ENCODE measurements around the gene RRAS. TPM values are rescaled to one million over a fixed set of nuclear protein-coding genes. Genes with fewer than 3 reads are reported as not detected.

The RRAS gene
- total and polyA plus RNA-seq, 2 donors = 11.8 to 279 TPM

DNA sequence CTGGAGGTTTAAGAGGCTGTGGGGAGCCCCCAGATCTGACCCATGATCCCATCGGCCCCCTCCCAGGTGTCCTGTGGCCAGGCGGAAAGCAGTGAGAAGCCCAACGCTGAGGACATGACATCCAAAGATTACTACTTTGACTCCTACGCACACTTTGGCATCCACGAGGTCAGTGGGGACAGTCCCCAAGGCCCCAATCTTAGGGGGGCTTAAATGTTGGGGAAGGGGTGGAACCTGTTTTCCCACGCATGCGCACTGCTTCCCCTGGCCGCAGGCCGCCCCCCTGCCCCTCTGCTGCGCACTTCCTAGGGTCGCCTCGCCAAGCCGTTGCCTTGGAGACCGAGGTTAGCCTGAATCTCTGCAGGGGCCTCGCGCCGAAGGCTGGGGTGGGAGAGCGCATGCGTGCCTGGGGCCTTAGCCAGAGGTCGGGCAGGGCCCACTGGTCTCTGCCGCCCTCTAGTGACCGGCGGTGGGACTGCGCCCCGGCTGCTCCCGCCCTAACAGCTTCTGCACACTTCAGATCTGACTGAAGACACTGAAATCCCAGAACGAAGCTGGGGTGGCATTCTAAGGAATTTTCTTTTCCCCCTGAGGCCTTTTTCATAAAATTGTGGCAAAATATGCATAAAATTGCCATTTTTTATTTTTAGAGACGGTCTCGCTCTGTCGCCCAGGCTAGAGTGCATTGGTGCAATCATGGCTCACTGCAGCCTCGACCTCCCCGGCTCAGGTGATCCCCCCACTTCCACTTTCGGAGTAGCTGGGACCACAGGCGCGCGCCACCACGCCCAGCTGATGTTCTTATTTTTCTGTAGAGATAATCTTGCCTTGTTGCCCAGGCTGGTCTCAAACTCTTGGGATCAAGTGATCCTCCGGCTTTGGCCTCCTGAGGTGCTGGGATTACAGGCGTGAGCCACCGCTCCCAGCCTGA, 40.7 kb upstream of the RRAS start:
- H3K4me3 ChIP-seq (ENCODE audit: low read depth, low read length) = no peak overlapping the region
- no peaks in the 10 kb centered on the region for H3K4me1 ChIP-seq (ENCODE audit: insufficient read depth)
- peaks cover 3% of the 10 kb centered on the region for H3K36me3 ChIP-seq (ENCODE audit: insufficient read depth)
- H3K27ac ChIP-seq (ENCODE audit: low read depth) = no peak overlapping the region
- 31% methylated on average over 40 of the region's 40 CpGs for WGBS
- DNase-seq (ENCODE audit: extremely low spot score) = peak; percentile 74

DNA sequence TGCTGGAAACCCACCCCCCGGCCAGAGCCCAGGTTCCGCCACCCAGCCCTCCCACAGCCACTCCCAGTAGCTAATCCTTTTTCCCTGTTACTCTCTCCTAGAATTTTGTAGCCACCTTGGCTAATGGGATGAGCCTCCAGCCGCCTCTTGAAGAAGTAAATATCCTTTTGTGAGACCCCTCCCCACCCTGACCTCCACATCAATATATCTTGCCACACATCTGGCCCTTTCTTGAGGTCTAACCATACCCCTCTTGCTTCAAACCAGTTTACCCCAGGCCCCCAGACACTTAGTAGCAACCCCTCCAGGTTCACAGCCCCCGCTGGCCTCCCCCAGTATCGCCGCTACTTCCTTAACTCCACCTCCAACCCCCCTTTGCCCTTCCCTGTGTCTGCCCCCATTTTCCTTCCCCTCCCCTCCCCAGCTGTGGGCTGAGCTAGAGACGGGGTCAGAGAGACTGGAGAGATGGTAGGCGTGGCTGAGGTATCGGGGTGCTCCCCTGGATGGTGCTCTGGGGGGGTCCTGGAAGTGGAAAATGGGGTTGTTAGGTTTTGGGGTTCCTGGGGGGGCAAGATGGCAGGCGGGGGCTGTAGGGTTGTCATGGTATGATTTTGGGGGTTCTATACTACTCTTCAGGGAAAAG, 39.9 kb upstream of the RRAS start:
- no peaks in the 10 kb centered on the region for H3K4me1 ChIP-seq (ENCODE audit: insufficient read depth)
- WGBS = 51% methylated on average over 10 of the region's 10 CpGs

DNA sequence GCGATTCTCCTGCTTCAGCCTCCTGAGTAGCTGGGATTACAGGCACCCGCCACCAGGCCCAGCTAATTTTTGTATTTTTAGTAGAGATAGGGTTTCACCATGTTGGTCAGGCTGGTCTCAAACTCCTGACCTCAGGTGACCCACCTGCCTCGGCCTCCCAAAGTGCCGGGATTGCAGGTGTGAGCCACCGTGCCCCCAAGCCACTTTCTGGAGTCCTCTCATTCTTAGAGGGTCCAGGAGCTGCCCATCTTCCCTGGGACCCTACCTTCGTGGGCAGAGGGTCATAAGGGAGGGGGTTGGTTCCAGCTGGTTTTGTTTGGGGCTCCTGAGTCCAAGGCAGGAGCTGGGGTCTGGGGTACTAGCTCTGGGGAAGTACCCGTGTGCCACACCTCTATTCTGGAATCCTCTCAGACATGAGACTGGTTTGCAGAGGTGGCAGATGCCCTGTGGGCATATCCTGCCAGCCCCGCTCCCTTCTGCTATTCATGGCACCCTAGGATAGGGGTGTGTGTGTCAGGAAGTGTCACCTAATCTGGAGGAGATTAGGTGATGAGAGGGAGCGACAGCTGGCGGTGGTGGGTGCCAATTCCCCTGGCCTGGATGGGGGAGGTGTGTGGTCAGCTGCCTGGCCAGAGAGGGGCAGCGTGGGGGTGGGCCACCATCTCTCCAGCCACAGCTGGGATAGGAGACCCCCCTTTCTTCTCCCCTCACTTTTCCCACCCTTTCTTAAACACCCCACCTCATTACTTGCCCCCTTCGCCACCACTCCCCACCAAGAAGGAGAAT, 39.2 kb upstream of the RRAS start:
- 63% methylated on average over 12 of the region's 12 CpGs for WGBS
- Histone ChIP-seq H3K4me1 (ENCODE audit: insufficient read depth) (no peaks in the 10 kb centered on the region), H3K4me3 (ENCODE audit: low read depth, low read length) (no peak overlapping the region), H3K27ac (ENCODE audit: low read depth) (no peak overlapping the region), H3K36me3 (ENCODE audit: insufficient read depth) (no peaks in the 10 kb centered on the region)
- DNase-seq (ENCODE audit: extremely low spot score) = no peak

More for the DNA sequence above, 39.9 kb upstream of the RRAS start:
- Histone ChIP-seq H3K4me3 (ENCODE audit: low read depth, low read length) (no peak overlapping the region), H3K27ac (ENCODE audit: low read depth) (no peak overlapping the region), H3K36me3 (ENCODE audit: insufficient read depth) (peaks cover under 1% of the 10 kb centered on the region)
- no peak for DNase-seq (ENCODE audit: extremely low spot score)

DNA sequence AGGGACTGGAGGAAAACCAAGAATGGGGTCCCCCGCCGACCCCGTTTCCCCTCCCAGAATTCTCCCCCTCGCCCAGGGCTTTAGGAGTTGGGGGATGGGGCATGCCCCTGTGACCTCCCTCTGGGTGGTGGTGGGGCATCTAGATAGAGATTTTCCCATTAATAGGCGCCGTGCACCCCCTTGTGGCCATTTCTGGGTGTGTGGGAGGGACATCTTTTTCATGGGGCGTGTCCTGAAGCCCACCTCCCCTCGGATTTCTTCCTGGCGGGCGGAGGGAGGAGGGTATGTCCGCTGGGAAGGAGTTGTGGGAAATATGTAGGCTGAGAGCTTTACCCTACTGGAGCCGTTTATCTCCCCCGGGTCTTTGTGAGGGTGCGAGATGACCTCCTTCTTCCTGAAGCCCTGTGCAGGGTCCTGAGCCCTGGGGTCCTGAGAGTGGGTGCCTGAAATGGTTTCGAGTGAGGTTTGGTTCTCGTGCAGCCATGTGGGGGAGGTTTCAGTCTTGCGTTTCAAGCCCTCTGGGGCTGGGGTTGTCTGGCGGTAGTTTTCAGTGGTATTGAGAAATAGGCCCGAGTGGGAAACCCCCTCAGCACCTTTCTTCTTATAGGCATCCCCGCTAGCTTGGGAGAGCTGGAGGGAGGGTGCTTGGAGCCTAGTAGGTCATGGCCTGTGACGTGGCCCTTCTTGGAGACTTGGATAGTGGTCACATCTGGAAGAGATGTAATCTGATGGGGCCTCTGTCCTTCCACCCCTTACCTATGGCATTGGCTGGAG, 38.1 kb upstream of the RRAS start:
- H3K27ac ChIP-seq (ENCODE audit: low read depth) = peak overlapping the region; percentile 83
- H3K4me1 ChIP-seq (ENCODE audit: insufficient read depth) = no peaks in the 10 kb centered on the region
- WGBS = 4% methylated on average over 21 of the region's 21 CpGs
- no peaks in the 10 kb centered on the region for H3K36me3 ChIP-seq (ENCODE audit: insufficient read depth)
- DNase-seq (ENCODE audit: extremely low spot score) = peak; percentile 65
- H3K4me3 ChIP-seq (ENCODE audit: low read depth, low read length) = peak overlapping the region; percentile 94

DNA sequence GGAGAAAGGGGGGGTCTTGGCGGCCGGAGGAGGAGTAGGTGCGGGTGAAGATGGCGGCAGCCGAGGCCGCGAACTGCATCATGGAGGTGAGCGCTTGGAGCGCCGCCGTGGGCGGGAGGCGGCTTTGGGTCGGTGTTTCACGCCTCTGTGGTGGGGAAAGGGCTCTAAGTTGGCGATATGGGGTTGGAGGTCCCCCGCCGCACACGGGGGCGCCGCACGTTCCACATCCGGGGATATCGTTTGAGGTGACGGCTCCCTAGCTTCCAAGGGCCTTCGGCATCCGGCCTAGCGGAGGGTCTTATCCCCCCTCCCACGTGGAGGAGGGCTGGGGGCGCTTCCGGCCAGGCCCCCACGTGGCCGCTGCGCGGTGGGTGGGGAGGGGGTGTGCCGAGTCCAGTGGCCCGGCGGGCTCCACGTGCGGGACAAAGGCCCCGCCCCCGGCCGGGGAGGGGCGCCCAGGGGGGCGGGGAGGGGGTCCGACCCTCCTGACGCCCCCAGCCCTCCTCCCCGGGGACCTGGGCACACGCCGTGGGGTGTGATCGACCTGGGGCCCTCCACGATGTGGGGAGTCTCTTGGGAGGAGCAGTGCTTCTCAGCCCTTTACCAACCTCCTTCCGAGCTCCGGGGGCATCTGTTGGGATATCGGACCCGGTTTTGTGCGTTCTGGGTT, 37.4 kb upstream of the RRAS start, which contains the start of gene PRMT1:
Gene PRMT1 (plus strand): TSS at position 41 of the 670 bp plus-strand sequence. CDS start 10 bp downstream, at position 51.
- under 1% methylated on average over 57 of the region's 57 CpGs for WGBS
- H3K27ac ChIP-seq (ENCODE audit: low read depth) = peak within 1 kb of the TSS; percentile 83
- no peaks in the 10 kb centered on the region for H3K4me1 ChIP-seq (ENCODE audit: insufficient read depth)
- H3K4me3 ChIP-seq (ENCODE audit: low read depth, low read length) = peak within 1 kb of the TSS; percentile 94
- no peaks in the 10 kb centered on the region for H3K36me3 ChIP-seq (ENCODE audit: insufficient read depth)
- DNase-seq (ENCODE audit: extremely low spot score) = no peak

DNA sequence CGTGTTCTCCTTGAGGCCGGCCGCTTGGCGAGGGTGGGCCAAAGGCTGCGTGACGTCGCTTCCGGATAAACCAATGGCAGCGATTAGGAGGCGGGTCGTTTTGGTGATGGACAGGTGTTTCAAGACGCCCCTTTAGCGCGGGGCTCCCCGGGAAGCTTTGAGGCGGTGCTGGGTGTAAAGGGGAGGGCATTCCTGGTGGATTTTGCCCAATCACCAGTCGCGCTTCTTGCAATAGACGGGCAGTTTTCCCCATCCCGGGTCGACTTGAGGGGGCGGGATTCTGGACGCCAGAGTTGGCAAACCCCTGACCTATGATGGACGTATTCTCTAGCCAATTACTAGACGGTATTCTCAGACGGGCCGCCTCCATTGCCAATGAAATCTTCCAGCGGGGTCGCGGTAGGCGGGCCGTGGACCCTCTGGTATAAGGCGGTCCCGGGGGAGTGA, 36.9 kb upstream of the RRAS start:
- WGBS = under 1% methylated on average over 34 of the region's 34 CpGs
- peak; percentile 100 for DNase-seq (ENCODE audit: extremely low spot score)
- Histone ChIP-seq H3K4me3 (ENCODE audit: low read depth, low read length) (peak overlapping the region; percentile 94), H3K27ac (ENCODE audit: low read depth) (peak overlapping the region; percentile 83), H3K4me1 (ENCODE audit: insufficient read depth) (no peaks in the 10 kb centered on the region), H3K36me3 (ENCODE audit: insufficient read depth) (no peaks in the 10 kb centered on the region)

DNA sequence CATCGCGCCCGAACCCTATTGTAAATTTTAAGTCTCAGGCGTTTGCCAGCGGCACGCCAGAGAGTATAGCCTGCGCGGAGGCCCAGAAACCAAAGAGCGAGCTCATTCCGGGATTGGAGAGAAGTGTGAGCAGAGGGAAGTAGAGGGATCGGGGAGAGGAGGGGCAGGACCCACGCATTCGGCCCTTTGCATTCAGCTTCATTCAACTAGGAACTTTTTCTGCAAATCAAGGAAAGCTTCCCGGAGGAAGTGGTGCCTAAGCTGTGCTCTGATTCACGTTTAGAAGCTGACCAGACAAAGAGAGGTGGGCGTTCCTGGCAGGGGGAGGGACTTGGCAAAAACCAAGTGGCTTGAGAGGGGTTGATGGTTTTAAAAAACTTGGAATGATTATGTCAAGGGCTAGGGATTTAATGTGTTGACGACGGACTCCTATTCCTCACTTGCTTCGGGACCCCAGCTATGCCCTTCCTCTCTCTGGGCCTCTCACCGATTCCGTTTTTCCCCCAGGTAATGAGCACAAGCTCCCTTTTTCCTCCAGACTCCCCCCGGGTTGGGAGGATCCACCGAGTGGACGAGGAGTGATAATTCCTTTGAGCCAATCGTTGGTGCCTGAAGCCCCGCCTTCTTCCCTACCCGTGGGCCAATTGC, 36.3 kb upstream of the RRAS start:
- peak overlapping the region; percentile 53 for H3K27ac ChIP-seq (ENCODE audit: low read depth)
- no peaks in the 10 kb centered on the region for H3K4me1 ChIP-seq (ENCODE audit: insufficient read depth)
- no peak overlapping the region for H3K4me3 ChIP-seq (ENCODE audit: low read depth, low read length)
- H3K36me3 ChIP-seq (ENCODE audit: insufficient read depth) = no peaks in the 10 kb centered on the region
- no peak for DNase-seq (ENCODE audit: extremely low spot score)
- under 1% methylated on average over 27 of the region's 27 CpGs for WGBS

DNA sequence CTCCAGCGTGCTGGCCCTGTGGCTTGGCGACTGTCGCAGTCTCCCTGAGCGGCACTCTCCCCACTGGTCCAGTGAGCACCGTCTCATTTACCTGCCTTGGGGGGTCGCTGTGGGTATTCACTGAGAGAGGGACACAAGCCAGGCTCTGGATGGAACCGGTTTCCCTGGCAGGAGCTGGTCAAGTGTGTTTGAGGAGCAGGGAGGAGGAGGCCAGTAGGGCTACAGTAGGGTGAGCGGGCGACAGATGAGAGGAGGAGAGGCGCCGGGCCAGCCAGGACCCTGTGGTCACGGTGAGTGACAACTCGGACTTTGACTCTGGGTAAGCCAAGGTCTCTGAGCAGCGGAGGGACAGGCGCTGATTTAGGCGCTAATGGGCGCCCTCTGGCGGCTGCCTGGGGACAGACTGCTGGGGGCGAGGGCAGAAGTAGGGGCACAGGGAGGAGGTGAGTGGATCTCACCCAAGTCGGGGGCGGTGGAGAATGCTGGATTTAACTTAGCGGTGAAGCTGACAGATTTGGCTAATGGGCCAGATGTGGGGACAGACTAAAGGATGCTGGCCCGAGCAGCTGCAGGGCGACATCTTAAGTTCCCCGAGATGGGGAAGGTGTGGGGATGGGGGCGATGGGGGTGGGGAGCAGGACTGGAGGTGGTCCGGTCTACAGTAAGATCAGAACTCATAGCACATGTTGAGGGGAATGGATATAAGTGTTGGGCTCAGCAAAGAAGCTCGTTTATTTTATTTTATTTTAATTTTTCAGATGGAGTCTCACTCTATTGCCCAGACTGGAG, 32.4 kb upstream of the RRAS start:
- Histone ChIP-seq H3K4me3 (ENCODE audit: low read depth, low read length) (no peak overlapping the region), H3K27ac (ENCODE audit: low read depth) (no peak overlapping the region), H3K36me3 (ENCODE audit: insufficient read depth) (no peaks in the 10 kb centered on the region), H3K4me1 (ENCODE audit: insufficient read depth) (no peaks in the 10 kb centered on the region)
- WGBS = 24% methylated on average over 28 of the region's 28 CpGs
- no peak for DNase-seq (ENCODE audit: extremely low spot score)

DNA sequence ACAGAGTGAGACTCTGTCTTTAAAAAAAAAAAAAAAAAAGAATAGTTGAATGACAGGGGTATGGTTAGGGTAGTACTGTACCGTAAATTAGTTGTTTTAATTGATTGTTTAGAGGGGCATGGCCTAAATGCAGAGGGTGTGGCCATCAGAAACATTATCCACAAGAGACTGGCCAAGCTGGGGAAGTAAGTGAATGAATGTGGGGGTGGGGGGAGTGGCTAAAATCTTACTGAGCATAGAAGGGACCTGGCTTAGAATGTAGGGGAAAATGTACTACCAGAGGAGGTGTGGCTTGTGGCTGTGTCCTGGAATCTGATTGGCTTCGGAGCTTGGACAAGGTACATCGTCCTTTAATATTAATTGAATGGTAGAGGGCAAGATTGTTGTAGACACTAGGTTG, 29.6 kb upstream of the RRAS start:
- Histone ChIP-seq H3K4me3 (ENCODE audit: low read depth, low read length) (no peak overlapping the region), H3K27ac (ENCODE audit: low read depth) (no peak overlapping the region)
- 86% methylated on average over 3 of the region's 3 CpGs for WGBS

DNA sequence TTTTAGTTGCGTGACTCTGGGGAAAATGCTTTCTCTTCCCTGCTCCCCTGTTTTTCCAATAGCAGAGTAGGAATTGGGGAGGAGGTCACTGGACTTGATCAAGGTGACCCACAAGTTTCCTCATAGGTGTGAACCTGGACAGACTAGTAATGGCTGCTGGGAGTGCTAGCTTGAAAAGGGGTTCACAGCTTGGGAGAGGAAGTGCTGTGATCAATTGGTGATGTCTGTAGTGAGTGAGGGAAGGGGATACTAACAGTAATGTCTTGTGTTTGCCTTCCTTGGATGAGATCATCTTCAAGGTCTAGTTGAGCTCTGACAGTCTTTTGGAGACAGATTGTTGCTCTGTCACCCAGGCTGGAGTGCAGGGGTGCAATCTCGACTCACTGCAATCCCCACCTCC, 27.5 kb upstream of the RRAS start:
- Histone ChIP-seq H3K4me3 (ENCODE audit: low read depth, low read length) (no peak overlapping the region), H3K4me1 (ENCODE audit: insufficient read depth) (no peaks in the 10 kb centered on the region), H3K27ac (ENCODE audit: low read depth) (no peak overlapping the region), H3K36me3 (ENCODE audit: insufficient read depth) (no peaks in the 10 kb centered on the region)
- no peak for DNase-seq (ENCODE audit: extremely low spot score)
- 89% methylated on average over 2 of the region's 2 CpGs for WGBS

More for the DNA sequence above, 29.6 kb upstream of the RRAS start:
- no peaks in the 10 kb centered on the region for H3K36me3 ChIP-seq (ENCODE audit: insufficient read depth)
- DNase-seq (ENCODE audit: extremely low spot score) = no peak
- H3K4me1 ChIP-seq (ENCODE audit: insufficient read depth) = no peaks in the 10 kb centered on the region

DNA sequence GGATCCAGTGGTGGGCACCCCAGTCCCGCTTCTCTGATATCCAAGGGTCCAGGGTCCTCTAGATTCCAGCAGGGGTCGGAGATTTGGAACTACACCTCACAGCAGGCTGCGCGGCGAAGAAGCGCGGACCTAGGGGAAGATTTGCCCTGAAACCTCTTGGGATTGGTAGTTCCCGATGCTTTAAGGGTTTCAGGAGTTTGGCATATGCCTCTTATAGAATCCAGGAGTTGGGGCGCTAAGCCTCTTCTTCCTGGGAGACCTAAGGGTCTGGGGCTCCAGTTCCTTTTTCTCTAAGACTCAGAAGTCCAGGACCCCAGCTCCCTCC, 26.1 kb upstream of the RRAS start:
- DNase-seq (ENCODE audit: extremely low spot score) = no peak
- WGBS = under 1% methylated on average over 9 of the region's 9 CpGs
- Histone ChIP-seq H3K4me3 (ENCODE audit: low read depth, low read length) (peak overlapping the region; percentile 63), H3K27ac (ENCODE audit: low read depth) (no peak overlapping the region), H3K36me3 (ENCODE audit: insufficient read depth) (peaks cover 2% of the 10 kb centered on the region), H3K4me1 (ENCODE audit: insufficient read depth) (no peaks in the 10 kb centered on the region)

Measured in urinary bladder (tissue), 4 donors.